NCI-H748 treated with DMSO at 0.1 percent for 48 hours (cell line): ENCODE data around the gene PARK7.
A peak's percentile ranks its signal among the peaks of the same experiment; 100 is the strongest.

ENCODE experiments used
- DNase-seq: peaks from one replicate; lab custom pipeline; 2025; lab: John Stamatoyannopoulos, UW

Gene PARK7

DNA sequence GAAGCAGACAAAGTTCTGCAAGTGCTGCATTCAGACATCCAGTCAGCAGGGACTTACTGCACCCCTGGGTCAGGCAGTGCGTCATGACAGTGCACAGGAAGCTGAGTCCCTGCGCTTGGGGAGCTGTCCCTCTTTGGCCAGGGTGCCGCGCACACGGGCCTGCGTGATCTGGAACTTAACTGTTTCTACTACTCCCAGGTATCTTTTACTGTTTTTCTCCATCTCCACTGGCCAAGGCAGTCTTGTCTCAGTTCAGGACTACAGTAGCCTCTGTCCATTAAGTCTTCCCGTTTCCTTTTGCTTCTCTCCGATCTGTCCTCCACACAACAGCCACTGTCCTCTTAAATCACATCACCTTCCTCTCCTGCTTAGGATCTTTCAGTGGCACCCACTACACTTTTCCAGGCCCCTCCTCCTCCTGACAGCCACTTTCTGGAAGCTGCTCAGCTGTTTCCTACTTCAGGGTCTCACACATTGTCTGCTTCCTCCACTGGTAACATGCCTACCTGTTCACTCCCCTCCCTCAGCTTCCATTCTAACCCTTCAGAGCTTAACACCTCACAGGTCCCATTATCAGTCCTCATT lies 48.7 kb downstream of the PARK7 start:
- no peak for DNase-seq

DNA sequence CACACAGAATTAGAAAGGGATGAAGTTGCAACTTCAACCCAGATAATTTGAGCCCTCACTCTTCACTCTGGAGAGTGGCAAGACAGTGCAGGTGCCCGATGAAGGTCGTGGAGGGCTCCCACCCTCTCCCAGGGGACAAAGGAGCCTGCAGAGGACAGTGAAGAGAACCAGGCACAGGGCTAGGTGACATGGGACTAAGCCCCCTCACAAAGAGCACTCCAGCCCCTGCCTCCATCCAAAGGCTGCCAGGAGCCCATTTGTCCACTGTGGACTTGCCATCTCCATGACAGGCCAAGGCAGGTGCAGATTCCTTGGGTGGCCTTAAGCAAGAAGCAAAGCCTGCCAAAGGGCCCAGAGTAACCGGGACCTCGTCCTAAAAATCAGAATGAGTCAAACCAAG lies 49.5 kb downstream of the PARK7 start:
- DNase-seq: no peak

DNA sequence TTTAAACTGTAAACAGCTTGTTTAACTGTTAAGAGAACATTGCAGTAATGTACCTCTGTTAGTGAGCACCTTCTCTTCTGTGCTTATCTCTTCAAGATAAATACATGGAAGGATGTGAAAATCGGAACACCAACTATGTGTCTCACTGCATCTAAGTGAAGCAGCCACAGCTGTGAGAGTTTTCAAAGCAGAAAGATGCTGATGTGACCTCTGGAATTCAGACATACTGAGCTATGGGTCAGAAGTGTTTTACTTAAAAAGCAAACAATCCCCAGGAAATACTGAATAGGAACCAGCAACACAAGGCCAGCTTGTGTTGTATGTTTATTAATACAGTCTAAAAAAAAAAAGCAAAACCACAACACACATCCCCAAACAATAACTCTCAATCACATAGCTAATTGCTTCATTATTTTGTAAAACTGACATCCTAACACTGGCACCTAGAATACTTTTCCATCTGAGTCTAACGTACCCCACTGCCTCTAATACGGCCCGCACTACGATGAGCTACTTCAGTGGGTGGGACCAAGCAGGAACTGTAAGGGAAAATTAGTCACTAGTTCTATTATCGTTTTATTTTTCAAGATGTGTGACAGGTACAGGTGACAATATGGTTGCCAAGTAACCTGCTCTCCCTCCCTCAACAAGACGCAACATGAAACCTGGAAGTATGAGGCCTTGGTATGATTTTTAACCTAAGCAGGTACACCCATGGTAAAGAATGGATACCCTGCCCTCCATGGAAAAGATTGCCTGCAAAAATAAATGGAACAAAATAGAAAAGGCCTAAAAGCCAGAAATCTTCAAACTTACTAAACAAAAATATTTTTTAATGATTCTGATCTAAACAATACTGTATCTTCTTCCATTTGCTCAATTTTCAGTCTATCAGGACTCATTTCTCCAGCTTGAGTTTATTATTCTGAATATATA lies 50.7 kb downstream of the PARK7 start:
- no peak for DNase-seq

DNA sequence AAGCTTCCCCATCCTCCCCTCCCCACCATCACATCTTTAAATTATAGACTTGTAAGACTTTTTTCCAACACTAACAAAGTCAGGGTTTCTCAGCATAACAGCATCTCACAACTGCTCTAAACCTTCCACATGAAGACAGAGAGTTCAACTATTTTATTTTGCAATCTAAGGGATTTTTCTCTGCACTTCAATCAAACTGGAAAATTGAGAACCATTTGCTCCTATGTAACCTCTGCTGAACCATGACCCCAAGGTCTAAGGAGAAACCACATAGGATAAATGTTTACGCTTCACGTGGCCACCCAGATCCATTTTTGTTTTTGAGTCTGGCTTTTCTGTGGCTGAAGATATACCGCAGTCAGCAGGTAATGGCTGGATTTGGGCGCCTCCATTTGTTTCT lies 51.4 kb downstream of the PARK7 start:
- DNase-seq: no peak

DNA sequence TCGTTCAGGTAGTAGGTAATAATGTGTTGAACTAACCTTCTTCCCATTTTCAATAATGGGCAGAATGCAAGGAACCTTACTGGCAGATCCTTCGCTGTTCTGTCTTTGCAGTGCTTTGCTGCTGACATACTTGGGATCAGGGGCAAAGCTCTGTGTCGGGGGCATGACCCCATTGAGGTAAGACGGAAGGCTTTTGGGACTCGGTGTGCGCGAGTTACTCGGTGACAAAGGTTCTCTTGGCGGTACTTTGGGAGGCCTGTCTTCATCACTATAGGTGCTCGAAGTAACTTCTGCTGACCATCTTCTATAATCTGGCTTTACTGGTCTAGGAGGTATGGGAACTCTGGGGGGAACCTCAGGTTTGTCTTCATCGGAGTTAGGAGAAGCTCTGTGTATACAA lies 51.9 kb downstream of the PARK7 start:
- DNase-seq: no peak

DNA sequence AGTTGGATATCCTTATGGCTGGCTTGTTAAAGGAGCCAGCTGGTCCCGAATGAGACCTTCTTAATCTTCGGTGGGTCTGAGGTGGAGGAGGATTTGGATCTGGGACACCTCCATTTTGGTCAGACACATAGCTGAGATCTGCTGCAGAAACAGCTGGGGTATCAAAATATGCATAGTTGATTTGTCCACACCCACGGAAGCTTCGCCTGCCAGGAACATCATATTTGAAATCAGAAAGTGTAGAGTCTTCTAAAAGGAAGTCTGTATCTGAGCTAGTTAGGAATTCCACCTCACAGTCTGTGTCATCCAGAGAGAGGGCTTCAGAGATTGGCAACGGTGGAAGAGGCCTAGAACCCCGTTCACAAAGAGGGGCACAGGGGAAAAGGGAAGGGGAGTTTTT lies 52.3 kb downstream of the PARK7 start:
- no peak for DNase-seq

DNA sequence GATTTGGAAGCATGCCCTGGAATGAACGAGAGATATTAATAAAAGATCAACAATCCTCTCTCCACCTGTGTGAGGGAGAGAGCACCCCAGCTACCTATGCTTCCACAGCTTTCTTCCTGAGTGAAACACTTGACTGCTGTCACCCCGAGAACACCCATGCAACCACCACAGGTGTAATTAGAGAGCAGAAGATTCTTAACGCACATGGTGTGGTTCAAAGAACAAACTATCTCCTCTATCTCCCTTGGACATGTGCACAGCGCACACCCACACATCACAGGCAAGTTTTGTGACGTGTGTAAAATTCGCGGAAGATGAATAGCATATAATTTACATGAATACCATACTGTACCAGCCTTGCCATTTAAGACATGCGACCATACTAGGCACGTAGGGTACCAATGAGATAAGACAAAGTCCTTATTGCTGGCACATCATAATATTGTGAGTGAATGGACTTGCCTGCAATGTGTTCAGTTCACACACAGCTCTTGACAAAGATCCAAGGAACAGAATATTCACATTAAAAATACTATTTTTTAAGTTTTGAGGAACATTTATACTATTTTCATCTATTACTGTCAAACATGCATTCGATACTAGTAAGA lies 53.0 kb downstream of the PARK7 start:
- DNase-seq: no peak

DNA sequence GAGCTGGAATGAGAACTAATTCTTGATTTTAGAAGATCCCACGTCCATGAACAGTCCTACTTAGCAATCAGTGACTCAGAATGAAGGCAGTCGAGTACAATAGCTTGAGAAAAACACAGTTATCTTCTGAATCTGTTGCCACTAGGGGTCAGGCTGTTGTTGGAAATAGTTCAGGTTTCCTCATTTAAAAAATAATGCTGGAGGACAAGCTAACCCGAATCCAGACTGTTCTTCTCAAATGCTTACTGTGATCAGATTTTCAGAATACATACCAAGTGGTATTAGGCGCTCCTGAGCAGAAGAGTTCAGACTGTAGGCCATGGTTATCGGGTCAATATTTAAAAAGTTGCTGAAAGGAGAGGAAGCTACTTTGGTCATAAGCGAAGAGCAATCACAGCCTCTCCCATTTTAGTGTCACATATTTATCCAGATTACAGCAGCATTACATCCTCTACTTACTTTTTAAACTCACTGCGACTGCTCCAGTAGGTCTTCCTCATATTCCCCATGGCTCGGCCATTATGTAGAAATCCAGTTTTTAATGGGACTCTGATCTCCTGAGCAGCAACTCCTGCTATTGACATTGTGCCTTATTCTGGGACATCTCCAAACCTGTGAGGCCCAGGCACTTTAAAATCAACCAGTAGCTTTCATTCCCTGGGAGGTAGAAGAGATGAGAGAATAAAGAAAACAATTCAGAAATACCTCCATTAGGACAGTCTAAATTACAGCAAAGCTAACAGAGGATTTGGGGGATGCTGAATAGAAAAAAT lies 53.7 kb downstream of the PARK7 start:
- peak; percentile 31 for DNase-seq

DNA sequence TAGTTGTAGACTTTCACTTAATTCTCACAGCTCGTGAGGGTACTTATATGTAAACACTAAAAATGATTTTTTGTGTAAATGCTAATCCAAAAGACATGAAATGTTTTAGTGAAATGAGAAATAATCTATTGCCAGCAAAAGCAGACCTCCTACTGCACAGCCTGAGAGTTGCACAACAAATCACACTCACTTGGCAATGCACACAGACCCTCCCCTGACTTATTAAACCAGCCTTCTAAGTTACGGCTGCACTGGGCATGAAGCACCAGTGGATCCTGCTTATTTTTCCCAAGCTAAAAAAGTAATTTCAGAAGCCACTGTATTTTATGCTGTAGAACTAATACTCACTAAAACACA lies 54.3 kb downstream of the PARK7 start:
- no peak for DNase-seq

DNA sequence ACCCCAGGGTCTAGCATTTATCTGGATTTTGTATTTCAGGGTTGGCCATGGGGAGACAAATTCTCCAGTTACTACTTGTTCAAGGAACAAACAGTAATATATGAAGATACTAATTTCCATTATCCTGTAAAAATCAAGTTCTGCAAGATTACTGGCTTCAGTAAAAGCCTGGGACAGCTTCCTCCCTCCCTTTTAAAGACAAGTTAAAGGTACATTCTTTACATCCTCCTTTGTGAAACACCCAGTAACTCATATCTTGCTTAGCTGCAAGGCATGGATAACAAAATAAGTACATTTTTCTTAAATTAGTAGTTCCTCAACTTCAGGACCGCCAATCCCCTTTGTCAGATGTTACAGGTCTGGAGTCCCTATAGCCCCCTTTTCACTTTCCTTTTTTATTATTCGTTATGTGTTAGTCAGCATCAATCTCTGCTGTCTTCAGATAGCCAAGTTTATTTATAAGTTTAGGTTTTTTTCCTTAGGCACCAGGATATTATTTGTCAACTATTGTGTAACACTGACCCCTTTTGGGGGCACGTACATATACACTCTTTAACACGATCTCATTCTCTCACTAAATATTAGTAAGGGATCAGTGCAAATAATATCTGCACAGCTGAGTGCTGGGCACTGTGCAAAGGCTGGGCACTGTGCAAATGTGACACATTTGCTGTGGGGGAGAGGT lies 54.8 kb downstream of the PARK7 start:
- DNase-seq: no peak

DNA sequence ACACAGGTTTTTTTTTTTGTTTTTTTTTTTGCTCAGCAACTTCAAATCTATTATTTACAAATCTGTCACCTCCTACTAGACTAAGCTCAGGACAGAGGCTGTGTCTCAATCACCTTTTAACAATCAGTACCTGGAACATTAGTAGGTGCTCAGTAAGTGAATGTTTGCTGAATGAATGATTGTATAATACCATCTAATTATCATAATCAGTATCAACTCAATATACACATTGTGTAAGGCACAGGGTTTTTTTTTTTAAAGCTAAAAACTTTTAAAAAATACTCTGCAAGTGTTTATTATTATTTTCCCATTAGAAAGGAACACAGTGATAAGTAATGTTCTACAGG lies 55.4 kb downstream of the PARK7 start:
- DNase-seq: no peak

DNA sequence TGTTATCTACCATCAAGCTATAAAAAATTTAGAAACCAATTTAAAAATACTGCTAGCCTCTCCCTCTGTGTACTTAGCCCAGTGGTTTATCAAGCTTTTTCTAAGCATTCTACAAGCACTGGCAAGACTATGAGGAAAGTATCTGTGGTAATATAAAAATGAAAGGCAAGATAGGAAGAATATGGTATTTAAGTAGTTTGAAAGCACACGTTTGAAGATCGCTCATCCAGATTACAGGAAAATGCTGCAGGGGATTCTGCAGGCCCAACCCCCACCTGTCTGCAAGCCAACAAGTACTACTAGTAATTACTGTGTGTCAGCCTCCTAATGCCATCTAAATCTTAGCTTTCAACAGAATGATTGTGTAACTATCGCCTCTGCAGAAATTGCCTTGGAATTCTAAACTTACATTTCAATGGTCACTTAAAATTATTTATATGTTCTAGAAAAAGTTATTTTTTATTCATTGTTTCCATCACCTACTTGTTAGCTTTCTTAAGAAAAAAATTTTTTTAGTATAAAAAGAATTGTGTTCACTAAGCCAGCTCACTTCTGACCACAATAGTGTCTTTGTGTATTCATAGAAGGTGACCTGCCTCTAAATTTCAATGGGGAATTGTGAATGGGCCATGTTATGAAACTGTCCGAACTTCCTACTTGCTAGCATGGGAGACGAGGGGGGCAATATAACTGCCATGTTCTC lies 56.1 kb downstream of the PARK7 start:
- no peak for DNase-seq

DNA sequence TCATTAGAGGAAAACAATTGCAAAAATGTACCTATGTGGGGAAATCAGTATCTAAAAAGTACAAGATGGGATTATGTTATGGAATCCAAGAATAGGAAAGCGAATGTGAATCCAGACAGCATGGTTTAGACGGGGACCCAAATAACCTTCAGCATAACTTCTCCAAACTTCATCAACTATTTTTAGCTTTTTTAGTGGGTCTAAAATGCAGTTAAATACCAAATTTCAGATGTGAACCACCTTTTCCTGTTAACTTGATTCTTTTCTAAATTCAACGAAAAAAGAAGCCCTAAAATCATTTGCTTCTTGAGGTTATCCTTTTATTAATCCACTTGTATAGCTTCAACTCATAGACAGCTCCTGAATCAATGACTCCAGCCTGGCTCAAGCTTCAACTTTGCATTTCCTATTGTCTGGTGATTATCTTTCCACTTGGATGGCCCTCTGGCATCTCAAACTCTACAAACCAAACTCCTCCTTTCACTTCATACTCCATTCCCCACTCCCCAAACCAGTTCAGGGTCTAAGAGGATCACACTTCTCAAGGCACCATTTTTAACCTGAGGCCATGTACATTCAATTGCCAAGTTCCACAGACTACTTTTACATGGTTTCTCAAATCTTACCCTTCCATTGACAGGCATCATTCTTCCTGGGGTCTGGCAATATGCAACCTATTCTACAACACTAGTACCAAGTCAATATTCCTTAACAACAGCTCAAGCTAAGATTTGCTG lies 57.1 kb downstream of the PARK7 start:
- DNase-seq: no peak

DNA sequence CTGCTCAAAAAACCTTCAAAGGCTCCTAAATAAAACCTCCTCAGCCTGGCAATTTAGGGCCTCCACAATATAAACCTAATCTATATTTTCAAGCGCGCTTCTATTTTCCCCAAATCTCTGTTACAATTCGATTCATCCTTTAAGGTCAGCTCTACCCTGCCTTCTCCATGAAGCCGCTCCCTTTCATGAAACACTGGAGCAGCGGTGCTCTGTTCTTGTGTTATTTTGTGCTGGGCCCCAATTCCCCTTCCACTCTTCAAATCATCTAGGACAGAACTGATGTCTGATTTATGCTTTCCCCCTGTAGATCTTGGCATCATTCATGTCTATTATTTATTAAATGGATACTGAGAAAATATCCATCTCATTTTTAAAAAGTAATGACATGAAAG lies 57.7 kb downstream of the PARK7 start:
- DNase-seq: no peak

DNA sequence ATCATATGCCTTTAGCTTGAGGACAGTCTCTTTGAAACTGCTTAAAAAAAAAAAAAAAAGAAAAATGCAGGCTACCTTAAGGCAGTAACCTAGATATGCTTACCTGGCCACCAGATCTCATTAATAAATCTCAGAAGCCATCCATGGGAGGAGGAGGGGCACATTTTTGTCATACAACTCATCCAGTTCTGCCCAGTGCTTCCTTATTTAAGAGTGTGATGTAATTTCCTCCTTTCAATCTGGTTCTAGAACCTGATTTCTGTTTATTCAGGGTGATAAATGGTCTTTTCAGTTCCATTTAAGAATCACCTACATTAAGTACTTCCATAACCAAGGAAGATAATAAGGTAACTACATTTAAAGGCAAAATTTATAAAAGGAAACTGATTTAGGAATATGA lies 58.5 kb downstream of the PARK7 start:
- DNase-seq: no peak

DNA sequence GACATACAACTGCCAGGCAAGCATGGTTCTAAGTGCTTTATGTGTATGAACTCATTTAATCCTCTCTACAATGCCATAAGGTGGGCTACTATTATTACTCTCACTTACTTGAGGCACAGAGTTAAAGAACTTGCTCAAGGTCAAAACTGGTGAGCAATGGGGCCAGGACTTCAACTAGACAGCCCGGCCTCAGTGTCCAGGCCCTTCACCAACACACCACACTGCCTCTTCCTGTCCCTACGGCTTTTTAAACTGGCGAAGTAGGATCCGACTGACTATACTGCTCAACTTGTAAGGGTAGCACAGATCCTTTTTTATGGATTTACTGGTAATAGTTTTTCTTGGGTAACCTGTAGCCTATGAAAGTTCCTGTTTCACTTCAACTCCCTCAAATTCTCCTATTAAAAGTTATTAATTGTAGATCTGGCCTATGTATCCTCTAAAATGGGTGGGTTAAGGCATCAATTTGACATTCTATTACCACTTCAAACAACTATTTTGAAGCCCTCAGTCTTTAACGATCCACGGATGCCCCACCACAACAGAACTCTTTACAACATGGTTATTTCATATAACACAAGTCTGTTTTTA lies 60.3 kb downstream of the PARK7 start:
- DNase-seq: no peak

DNA sequence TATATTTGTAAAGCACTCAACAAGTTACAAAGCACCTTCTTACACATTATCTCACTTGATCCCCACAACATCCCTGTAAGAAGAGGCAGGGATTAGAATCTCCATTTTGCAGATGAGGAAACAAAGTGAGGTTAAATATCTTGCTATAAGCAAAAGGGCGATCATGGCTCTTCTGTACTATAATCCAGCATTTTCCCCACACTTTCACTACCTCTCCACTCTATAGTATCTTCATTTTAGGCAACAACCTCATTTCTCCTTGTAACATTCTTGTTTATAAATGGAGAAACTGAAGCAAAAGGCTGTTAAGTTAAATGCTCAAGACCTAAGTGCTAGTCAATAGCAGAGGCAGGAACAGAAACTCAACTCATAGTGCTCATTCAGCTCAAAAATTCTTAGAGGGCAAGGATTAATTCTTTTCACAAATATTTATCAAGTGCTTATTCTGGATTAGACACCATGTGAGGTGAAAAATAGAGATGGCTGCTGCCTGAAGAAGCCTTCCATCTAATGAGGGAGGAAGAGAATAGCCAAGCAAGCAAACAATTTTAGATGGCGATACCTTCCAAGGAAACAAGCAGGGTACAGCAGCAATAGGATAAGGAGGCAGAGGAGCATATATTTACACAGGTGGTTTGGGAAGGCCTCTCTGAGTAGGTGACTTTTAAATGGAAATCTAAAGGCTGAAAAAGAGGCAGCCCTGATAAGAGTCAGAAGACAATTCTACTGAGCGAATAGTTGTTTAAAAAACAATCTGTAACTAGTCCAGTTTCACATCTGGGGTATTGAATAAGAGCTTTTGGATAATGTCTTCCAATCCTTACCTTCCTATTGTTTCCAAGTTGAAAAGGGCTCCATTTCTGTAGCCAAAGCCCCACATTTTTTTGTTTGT lies 61.1 kb downstream of the PARK7 start:
- DNase-seq: no peak

DNA sequence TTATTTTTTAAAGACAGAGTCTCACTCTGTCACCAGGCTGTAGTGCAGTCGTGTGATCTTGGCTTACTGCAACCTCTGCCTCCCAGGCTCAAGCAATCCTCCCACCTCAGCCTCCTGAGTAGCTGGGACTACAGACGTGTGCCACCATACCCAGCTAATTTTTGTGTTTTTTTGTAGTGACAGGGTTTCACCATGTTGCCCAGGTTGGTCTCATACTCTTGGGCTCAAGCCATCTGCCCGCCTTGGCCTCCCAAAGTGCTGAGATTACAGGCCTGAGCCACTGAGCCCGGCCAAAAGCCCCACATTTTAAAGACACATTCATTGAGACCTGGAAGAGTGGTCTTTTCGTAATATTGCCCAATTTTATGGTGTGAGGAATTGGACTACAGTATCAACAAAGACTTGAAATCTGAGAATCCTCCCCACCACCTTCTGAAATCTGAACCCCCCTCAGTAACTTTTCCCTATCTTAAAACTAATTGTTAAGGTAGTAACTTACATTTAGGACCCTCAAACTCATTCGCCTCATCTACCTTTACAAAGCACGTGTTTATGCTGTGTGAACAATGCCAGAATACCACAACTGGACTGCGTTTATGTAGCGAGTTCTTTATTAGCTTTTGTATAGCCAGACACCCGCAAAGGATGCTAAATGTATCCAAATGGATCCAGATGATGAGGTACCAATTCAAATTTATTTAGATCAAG lies 61.9 kb downstream of the PARK7 start:
- DNase-seq: no peak

DNA sequence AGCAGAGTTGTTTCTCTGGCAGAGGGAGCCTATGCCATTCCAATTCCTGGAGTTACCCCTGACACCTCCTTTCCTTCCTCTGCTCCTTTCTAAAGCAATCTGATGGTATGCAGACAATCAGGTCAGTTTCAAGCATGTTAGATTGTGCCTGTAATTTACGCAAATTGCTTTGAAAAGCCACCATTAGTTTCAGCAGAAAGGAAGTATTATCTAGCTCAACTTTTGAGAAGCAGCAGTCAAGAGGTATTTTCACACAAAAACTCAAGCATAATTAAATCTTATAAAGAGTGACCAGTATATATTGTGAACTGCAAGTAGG lies 62.4 kb downstream of the PARK7 start:
- no peak for DNase-seq
